HepG2 (cell line): ENCODE measurements around the gene PCDHA9. TPM values are rescaled to one million over a fixed set of nuclear protein-coding genes. Genes with fewer than 3 reads are reported as not detected.

Source experiments
- ATAC-seq: fragments of 200-7000 bp; cut with Tn5 transposase; 3 replicates; pipeline ENCODE4 v1.9.1; 2020; ENCODE audit warnings: mild to moderate bottlenecking, moderate library complexity
- BruUV-seq: library from RNA; stranded (reverse); fragments of 400-500 nt; replicated peaks from 2 replicates; lab custom pipeline; 2021; lab: Mats Ljungman, UMichigan
- CTCF ChIA-PET: fragments of 300-600 bp; formaldehyde crosslinking; extraction: SDS; loops from one replicate; lab custom pipeline; 2021; ENCODE audit warnings: low total read pairs, inconsistent platforms, low intra/inter-chr PET ratio; lab: Yijun Ruan, JAX
- POLR2A ChIA-PET: fragments of 350-600 bp; sonication (Branson Sonifier 250); formaldehyde crosslinking; loops from one replicate; lab custom pipeline; 2020; ENCODE audit warnings: antibody characterized with exemption, inconsistent platforms; lab: Yijun Ruan, JAX
- DNase-seq: peaks from one replicate; pipeline ENCODE4 v3.0.0-alpha.2; 2015; ENCODE audit warnings: low spot score
- FAIRE-seq: peaks from 3 replicates; lab custom pipeline; 2011; peaks lifted over from hg19 to GRCh38; lab: Jason Lieb, UNC
- H2AFZ ChIP-seq: one replicate; pipeline ENCODE4 v1.6.1; 2011; ENCODE audit warnings: low read length, inconsistent platforms
- H3K27ac ChIP-seq: fragments of 300-600 bp; 3 replicates; pipeline ENCODE4 v1.8.0; 2011; ENCODE audit warnings: mixed run types, mild to moderate bottlenecking, mixed read lengths, low read length, inconsistent platforms; ENCODE audit not compliant: insufficient read depth; ENCODE audit errors: extremely low read length
- H3K27me3 ChIP-seq, 2 experiments: fragments of 200-600 bp in 1 of 2; 2 replicates in 1 of 2; 3 replicates in 1 of 2; pipeline versions ENCODE4 v1.6.0 to v1.8.0; 2011; ENCODE audit warnings: low read length in 2 of 2, mild to moderate bottlenecking in 2 of 2, moderate library complexity in 2 of 2, inconsistent platforms in 1 of 2; ENCODE audit not compliant: insufficient read depth in 2 of 2, control insufficient read depth in 1 of 2
- H3K36me3 ChIP-seq, 2 experiments: fragments of 200-600 bp in 1 of 2; replicated peaks in 1 of 2; 2 replicates in 1 of 2; 3 replicates in 1 of 2; pipeline versions ENCODE4 v1.5.1 to v1.8.0; 2011; ENCODE audit warnings: low read length in 2 of 2, inconsistent platforms in 1 of 2; ENCODE audit not compliant: insufficient read depth in 2 of 2, control insufficient read depth in 1 of 2
- H3K4me1 ChIP-seq: 2 replicates; pipeline ENCODE4 v1.5.1; 2012; ENCODE audit warnings: low read length, inconsistent platforms; ENCODE audit not compliant: insufficient read depth
- H3K4me2 ChIP-seq: 2 replicates; pipeline ENCODE4 v1.6.0; 2011; ENCODE audit warnings: low read depth, low read length, inconsistent platforms
- H3K4me3 ChIP-seq, 3 experiments: fragments of 200-600 bp in 1 of 3; sonication (generic), shearing (Covaris generic) in 1 of 3; replicated peaks in 1 of 3; 2 replicates each; pipeline ENCODE4 v1.5.1; 2011 to 2016; ENCODE audit warnings: low read length in 3 of 3, inconsistent platforms in 2 of 3, low read depth in 2 of 3, mild to moderate bottlenecking in 2 of 3, control low read depth in 1 of 3, mixed read lengths in 1 of 3; ENCODE audit not compliant: insufficient read depth in 1 of 3
- H3K79me2 ChIP-seq: one replicate; pipeline ENCODE4 v1.6.1; 2011; ENCODE audit warnings: low read length, inconsistent platforms; ENCODE audit not compliant: insufficient read depth
- H3K9ac ChIP-seq: 2 replicates; pipeline ENCODE4 v1.6.0; 2011; ENCODE audit warnings: mild to moderate bottlenecking, low read depth, low read length, inconsistent platforms; ENCODE audit not compliant: insufficient read depth
- H3K9me3 ChIP-seq: 2 replicates; pipeline ENCODE4 v1.5.1; 2012; ENCODE audit warnings: mild to moderate bottlenecking, low read length
- H4K20me1 ChIP-seq: 2 replicates; pipeline ENCODE4 v1.6.0; 2011; ENCODE audit warnings: inconsistent platforms, mild to moderate bottlenecking, low read length, moderate library complexity; ENCODE audit not compliant: insufficient read depth
- CTCF ChIP-seq: sonication (generic); formaldehyde crosslinking; IDR thresholded peaks from 2 replicates; pipeline ENCODE4 v1.5.0; 2020; ENCODE audit warnings: mild to moderate bottlenecking, missing genetic modification reagents, moderate library complexity
- MED8 ChIP-seq: sonication (generic); formaldehyde crosslinking; IDR thresholded peaks from 2 replicates; pipeline ENCODE4 v1.8.1; 2023; ENCODE audit warnings: mild to moderate bottlenecking, missing genetic modification reagents; ENCODE audit not compliant: insufficient replicate concordance
- MEF2D ChIP-seq: sonication (generic); formaldehyde crosslinking; IDR thresholded peaks from 2 replicates; pipeline ENCODE4 v1.5.1; 2020; ENCODE audit warnings: mild to moderate bottlenecking, missing genetic modification reagents
- MXI1 ChIP-seq: IDR thresholded peaks from 3 replicates; pipeline ENCODE4 v1.6.1; 2012; ENCODE audit warnings: low read depth, low read length, inconsistent platforms, borderline replicate concordance
- SMAD1 ChIP-seq: sonication (generic); formaldehyde crosslinking; IDR thresholded peaks from 2 replicates; pipeline ENCODE4 v1.4.0; 2020; ENCODE audit warnings: missing genetic modification reagents, low read depth, mild to moderate bottlenecking, borderline replicate concordance
- ZBTB46 ChIP-seq: sonication (generic); formaldehyde crosslinking; IDR thresholded peaks from 2 replicates; pipeline ENCODE4 v1.4.0; 2020; ENCODE audit warnings: mild to moderate bottlenecking, missing genetic modification reagents, borderline replicate concordance
- ZMAT3 ChIP-seq: sonication (generic); formaldehyde crosslinking; conservative IDR thresholded peaks from 2 replicates; pipeline ENCODE4 v1.7.0; 2021; ENCODE audit warnings: missing genetic modification reagents
- WGBS: methylation state at CpG from one replicate; pipeline ENCODE4 v1.1.6; 2017; ENCODE audit warnings: low lambda C conversion rate; 5-methylcytosine and 5-hydroxymethylcytosine counted together
- in situ Hi-C: cut with HindIII; loops from 2 replicates; pipeline ENCODE4 v1.10.0; 2017; ENCODE audit warnings: low pct_unique_long_range_greater_than_20kb; ENCODE audit not compliant: extremely low pct_ligation_motif_present
- intact Hi-C: fragments of 100-400 bp; cut with micrococcal nuclease; formaldehyde crosslinking; loops from one replicate; pipeline ENCODE4 v1.10.0; 2022; ENCODE audit not compliant: unreplicated experiment
- polyA plus RNA-seq, 8 experiments: library from polyadenylated mRNA; depleted of rRNA in 3 of 8; stranded (reverse) in 7 of 8; unstranded in 1 of 8; fragments of >200 nt; fragmentation: Illumina TruSeq in 4 of 8; extraction: Trizol in 4 of 8; gene quantifications; 2 replicates each; pipeline versions ENCODE4 v1.2.1 to v1.2.3, GENCODE V29; 2011 to 2016; ENCODE audit warnings: low read depth in 4 of 8, missing spikeins in 1 of 8, mixed read lengths in 1 of 8; ENCODE audit not compliant: insufficient read depth in 1 of 8
- total RNA-seq, 5 experiments: library from RNA; depleted of rRNA; stranded (reverse); fragments of >200 nt; fragmentation: Illumina TruSeq; extraction: Trizol; gene quantifications; 2 replicates each; pipeline ENCODE4 v1.2.3, GENCODE V29; 2016; ENCODE audit warnings: low read depth in 1 of 5

The PCDHA9 gene
- total and polyA plus RNA-seq, 2 of the 13 experiments (the other 11 are each of a cell fraction or from before 2014, with no cell fraction given), result 0.03 TPM; not detected in 1

- TF ChIP-seq MXI1, result no peak
- TF ChIP-seq CTCF, result peak; percentile 56
- intact Hi-C loops (no loop called here), in situ Hi-C loops (no loop called here)
These were observed 26.6 kb upstream of the PCDHA9 start, which contains the start of gene PCDHA5 for GRCh38 chr5:140821375-140822280. Gene PCDHA5 (plus strand): TSS chr5:140821613.

GRCh38 chr5:140822281-140822629 lies 25.9 kb upstream of the PCDHA9 start:
- Histone ChIP-seq H3K4me2 (no peak overlapping the region), H3K9ac (no peak overlapping the region), H3K4me1 (no peaks in the 10 kb centered on the region), H3K27ac (no peak overlapping the region), H3K36me3 (no peaks in the 10 kb centered on the region), H3K4me3 (no peak overlapping the region), H3K9me3 (no peaks in the 10 kb centered on the region), H3K27me3 (no peaks in the 10 kb centered on the region; a peak in 1 of 5 replicates), H3K79me2 (no peaks in the 10 kb centered on the region), H4K20me1 (no peaks in the 10 kb centered on the region), H2AFZ (no peak overlapping the region)
- POLR2A ChIA-PET, result no interaction called here
- FAIRE-seq, result peak; percentile 30
- no TSS peak for BruUV-seq
- ATAC-seq, result no peak
- in situ Hi-C loops, result no loop called here
- no peak for DNase-seq
- WGBS, result 20% methylated on average over 6 of the region's 6 CpGs
- CTCF ChIA-PET, result no interaction called here
- intact Hi-C loops, result no loop called here
- TF ChIP-seq MED8, result no peak
- no peak for TF ChIP-seq ZBTB46 (CRISPR knock-in tag)
- TF ChIP-seq SMAD1 (CRISPR knock-in tag), result no peak
- no peak for TF ChIP-seq ZMAT3 (CRISPR knock-in tag)
- TF ChIP-seq MEF2D, result no peak

More at GRCh38 chr5:140821375-140822280, 26.6 kb upstream of the PCDHA9 start, which contains the start of gene PCDHA5:
- Histone ChIP-seq H3K4me2 (no peak within 1 kb of the TSS), H3K9ac (no peak within 1 kb of the TSS), H3K4me3 (no peak within 1 kb of the TSS), H3K27ac (no peak within 1 kb of the TSS), H2AFZ (no peak within 1 kb of the TSS), H3K9me3 (no peaks in the 10 kb centered on the region), H3K4me1 (no peaks in the 10 kb centered on the region), H3K79me2 (no peaks in the 10 kb centered on the region), H3K36me3 (no peaks in the 10 kb centered on the region), H3K27me3 (no peaks in the 10 kb centered on the region; a peak in 1 of 5 replicates), H4K20me1 (no peaks in the 10 kb centered on the region)
- no TSS peak for BruUV-seq
- 49% methylated on average over 30 of the region's 39 CpGs for WGBS
- FAIRE-seq (no peak), DNase-seq (peak; percentile 12), ATAC-seq (no peak)
- CTCF ChIA-PET, result no interaction called here
- POLR2A ChIA-PET, result no interaction called here
